AG09309 (cell line): ENCODE measurements around the gene NWD2.

Experiments
- DNase-seq: peaks from one replicate; pipeline ENCODE4 v3.0.0-alpha.2; 2010; ENCODE audit warnings: low read depth
- H3K4me3 ChIP-seq: 2 replicates; pipeline ENCODE4 v1.5.1; 2011; ENCODE audit warnings: mild to moderate bottlenecking, low read depth, low read length, moderate library complexity; ENCODE audit not compliant: control insufficient read depth
- TF ChIP-seq, protein P1 (sequence below): IDR thresholded peaks from 2 replicates; pipeline ENCODE4 v1.5.1; 2011; ENCODE audit warnings: mild to moderate bottlenecking, low read depth, low read length, inconsistent platforms; ENCODE audit not compliant: insufficient read depth, control insufficient read depth; ENCODE audit errors: missing control alignments

Gene NWD2

DNA sequence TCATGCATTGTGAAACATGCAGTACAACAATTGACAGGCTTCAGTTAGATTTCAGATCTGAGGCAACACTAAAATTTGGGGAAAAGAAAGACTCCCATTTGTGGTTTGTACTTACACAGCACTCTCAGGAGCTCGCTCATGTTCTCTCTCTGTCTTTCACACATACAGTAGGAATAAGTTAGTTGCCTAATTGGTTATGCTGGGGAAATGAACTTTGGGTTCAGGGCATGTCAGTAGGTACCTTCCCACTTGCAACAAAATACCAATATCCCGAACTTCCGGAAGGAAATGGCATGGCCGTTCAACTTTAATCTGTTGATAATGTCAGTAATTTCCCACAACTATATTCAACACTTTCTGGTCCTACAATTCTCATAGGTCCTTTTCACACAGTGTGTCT lies 223.3 kb downstream of the NWD2 start:
- TF ChIP-seq, protein P1, sequence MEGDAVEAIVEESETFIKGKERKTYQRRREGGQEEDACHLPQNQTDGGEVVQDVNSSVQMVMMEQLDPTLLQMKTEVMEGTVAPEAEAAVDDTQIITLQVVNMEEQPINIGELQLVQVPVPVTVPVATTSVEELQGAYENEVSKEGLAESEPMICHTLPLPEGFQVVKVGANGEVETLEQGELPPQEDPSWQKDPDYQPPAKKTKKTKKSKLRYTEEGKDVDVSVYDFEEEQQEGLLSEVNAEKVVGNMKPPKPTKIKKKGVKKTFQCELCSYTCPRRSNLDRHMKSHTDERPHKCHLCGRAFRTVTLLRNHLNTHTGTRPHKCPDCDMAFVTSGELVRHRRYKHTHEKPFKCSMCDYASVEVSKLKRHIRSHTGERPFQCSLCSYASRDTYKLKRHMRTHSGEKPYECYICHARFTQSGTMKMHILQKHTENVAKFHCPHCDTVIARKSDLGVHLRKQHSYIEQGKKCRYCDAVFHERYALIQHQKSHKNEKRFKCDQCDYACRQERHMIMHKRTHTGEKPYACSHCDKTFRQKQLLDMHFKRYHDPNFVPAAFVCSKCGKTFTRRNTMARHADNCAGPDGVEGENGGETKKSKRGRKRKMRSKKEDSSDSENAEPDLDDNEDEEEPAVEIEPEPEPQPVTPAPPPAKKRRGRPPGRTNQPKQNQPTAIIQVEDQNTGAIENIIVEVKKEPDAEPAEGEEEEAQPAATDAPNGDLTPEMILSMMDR: no peak
- DNase-seq: no peak
- H3K4me3 ChIP-seq: no peak overlapping the region

DNA sequence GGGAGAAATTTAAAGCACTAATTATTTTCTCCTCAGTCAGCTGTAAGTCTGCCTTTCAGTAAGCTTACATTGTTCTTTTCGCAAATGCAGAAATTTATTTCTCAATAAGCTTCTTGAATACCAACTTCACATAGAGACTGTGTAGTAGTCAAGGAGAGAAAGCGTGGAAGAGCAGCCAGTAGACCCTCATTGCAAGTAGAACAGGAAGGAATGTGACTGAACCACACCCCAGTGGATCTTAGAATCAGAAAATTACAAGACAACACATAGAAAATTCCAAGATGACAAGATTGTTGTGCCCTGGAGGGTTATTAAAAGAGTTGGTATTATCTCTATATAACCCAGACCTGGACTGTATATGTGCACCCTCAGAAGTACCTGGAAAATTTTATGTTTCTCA lies 224.7 kb downstream of the NWD2 start:
- TF ChIP-seq, protein P1: no peak
- no peak for DNase-seq
- H3K4me3 ChIP-seq: no peak overlapping the region

DNA sequence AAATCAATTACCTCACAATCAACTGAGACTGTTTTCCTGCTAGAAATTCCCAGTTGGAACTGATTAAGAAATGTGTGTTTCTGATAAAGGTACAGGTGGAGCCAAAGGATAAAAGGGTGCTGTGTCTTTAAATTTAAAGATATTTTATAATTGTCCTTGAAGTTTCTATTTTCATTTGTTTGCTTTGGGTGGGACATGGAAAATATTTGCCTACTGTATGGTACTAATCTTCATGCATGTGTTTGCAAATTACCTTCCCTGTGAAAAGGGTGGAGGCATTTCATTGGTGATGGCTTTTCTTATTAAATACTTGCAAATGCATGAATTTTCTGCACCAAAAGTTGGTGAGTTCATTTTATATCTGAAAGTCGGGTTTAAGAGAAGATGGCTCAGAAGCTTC lies 225.7 kb downstream of the NWD2 start:
- DNase-seq: no peak
- no peak overlapping the region for H3K4me3 ChIP-seq
- TF ChIP-seq, protein P1: no peak

DNA sequence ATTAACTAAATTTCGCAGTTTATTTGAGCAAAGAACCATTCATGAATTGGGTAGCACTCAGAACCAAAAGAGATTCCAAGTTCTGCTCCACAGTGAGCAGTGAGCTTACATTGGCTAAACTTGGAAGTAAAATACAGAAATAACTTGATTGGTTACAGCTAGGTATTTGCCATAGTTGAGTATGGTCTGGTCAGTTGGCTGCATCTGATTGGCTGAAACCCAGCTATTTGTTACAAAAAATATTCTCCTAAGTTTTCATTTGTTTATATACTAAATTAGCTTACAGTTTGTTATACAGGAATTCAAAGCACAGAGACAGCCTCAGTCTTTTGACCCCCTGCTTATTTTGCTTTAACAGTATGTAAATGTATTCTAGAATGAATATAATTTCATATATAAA lies 226.6 kb downstream of the NWD2 start:
- DNase-seq: no peak
- TF ChIP-seq, protein P1: no peak
- no peak overlapping the region for H3K4me3 ChIP-seq

DNA sequence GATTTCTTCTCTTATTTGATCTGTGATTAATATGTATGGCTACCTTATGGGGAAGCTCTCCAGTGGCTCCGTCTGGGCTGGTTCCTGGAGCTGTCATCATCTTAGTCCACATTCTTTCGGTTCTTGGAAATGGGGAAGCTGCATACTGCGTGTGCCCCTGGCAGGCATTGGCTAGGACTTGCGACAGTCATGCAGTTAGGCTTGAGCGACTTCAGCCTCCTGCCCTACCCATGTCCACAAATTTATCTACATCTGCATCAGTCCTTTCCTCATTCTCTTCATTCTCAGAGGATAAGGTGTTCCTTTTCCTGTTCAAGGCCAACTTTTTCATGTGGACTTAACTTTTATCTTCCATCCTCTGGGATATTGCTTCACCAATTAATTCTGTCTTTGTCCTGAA lies 227.4 kb downstream of the NWD2 start:
- TF ChIP-seq, protein P1: no peak
- H3K4me3 ChIP-seq: no peak overlapping the region
- DNase-seq: no peak

DNA sequence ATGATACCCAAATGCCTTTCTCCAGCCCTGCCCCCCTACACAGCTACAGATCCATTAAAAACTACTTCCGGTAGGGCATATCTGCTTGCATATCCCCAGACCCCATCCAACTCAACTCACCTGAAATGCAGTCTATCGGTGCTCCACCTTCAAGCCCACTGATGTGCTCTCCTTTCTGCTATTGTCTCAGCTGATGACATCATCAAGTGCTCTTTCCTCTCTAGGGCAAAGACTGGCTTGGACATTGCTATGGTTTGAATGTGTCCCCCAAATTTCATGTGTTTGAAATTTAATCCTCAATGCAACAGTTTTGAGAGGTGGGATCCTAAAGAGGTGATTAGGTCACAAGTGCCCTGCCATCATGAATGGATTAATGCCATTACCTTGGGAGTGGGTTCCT lies 229.3 kb downstream of the NWD2 start:
- no peak overlapping the region for H3K4me3 ChIP-seq
- DNase-seq: no peak
- TF ChIP-seq, protein P1: no peak

DNA sequence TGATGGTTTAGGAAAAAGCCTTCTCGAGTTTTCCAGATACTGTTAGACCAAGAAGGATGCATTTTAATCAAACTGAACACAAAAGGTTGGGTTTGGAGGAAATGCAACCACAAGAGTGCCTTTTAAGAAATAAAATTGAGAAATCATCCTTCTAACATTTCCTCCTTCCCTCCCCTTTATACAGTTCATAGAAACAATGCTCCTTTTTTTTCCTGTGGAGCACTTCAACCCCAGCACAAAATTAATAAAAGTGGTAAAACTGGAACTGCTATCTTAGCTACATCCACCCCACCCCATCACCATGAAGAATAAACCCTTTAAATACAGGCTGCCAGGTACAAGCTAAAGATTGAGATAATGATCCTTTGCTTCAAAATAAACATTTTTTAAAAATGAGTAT lies 230.5 kb downstream of the NWD2 start:
- no peak for DNase-seq
- H3K4me3 ChIP-seq: no peak overlapping the region
- TF ChIP-seq, protein P1: no peak
